GM21381 (cell line): ENCODE data around the gene RFTN2.
"Not testable (repeated sequence)": the region's sequence is repeated elsewhere in the genome, so short reads cannot be mapped to it uniquely, and the experiment has no call there.

Source experiments
- ATAC-seq: cut with Tn5 transposase; IDR thresholded peaks from one replicate; pipeline ENCODE4 v1.9.1; 2021; ENCODE audit warnings: mild to moderate bottlenecking, moderate library complexity; ENCODE audit not compliant: unreplicated experiment

RFTN2 gene

GRCh38 chr2:197604117-197604860, 71.1 kb downstream of the RFTN2 start:
- ATAC-seq, result no peak

GRCh38 chr2:197601726-197602125, 73.7 kb downstream of the RFTN2 start:
- no peak for ATAC-seq

GRCh38 chr2:197600306-197600705, 75.1 kb downstream of the RFTN2 start:
- peak; percentile 40 for ATAC-seq

- peak; percentile 53 for ATAC-seq
These were observed 76.0 kb downstream of the RFTN2 start for GRCh38 chr2:197599285-197599965.

- no peak for ATAC-seq
These were observed 76.9 kb downstream of the RFTN2 start for GRCh38 chr2:197598450-197598849.

- ATAC-seq, result no peak
These were observed 78.2 kb downstream of the RFTN2 start for GRCh38 chr2:197597166-197597565.

DNA sequence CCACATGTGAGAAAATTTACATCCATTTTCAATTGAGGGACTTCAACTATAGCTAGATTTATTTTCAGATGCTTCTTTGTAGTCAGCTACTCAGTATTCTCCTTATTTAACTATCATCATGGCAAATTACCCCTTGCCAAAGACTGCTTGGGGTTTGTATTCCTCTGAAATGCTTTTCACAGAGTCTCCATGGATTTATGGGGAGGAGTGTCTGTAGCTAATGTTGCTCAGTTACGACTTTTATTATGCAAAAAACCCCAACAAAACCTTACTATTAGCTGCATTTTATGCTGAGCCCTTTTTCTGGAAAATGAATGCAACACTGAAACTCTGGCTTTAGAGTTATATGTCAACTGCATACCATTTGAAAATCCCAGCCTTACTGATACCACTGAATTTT, 78.6 kb downstream of the RFTN2 start:
- no peak for ATAC-seq

- no peak for ATAC-seq
These were observed 83.9 kb downstream of the RFTN2 start for GRCh38 chr2:197591339-197592072.

DNA sequence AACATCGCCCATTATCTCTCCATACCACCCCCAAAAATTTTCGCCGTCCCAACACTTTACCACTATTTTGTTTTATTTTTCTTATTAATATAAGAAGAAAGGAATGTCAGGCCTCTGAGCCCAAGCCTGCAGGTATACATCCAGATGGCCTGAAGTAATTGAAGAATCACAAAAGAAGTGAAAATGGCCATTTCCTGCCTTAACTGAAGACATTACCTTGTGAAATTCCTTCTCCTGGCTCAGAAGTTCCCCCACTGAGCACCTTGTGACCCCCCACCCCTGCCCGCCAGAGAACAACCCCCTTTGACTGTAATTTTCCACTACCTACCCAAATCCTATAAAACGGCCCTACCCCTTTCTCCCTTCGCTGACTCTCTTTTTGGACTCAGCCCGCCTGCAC, 88.1 kb downstream of the RFTN2 start:
- ATAC-seq, result not testable (repeated sequence)

GRCh38 chr2:197580166-197580565, 95.2 kb downstream of the RFTN2 start:
- ATAC-seq, result not testable (repeated sequence)

- not testable (repeated sequence) for ATAC-seq
These were observed 97.1 kb downstream of the RFTN2 start for GRCh38 chr2:197578294-197578693.

DNA sequence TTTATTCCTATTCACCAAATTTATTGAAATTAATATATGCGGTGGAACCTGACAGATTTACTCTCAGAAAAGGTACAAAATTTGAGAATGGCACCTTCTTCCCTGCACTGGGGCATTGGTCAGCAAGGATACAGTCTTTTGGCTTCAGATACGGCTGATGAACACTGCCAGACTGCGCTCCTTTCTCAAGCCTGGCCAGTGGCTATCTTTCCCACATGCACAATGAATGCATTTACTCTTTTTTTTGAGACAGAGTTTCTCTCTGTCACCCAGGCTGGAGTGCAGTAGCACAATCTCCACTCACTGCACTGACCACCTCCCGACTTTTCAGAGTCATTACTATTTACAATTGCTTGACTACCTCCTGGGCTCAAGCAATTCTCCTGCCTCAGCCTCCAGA, 97.9 kb downstream of the RFTN2 start:
- ATAC-seq, result no peak

GRCh38 chr2:197576631-197577030, 98.8 kb downstream of the RFTN2 start:
- no peak for ATAC-seq

DNA sequence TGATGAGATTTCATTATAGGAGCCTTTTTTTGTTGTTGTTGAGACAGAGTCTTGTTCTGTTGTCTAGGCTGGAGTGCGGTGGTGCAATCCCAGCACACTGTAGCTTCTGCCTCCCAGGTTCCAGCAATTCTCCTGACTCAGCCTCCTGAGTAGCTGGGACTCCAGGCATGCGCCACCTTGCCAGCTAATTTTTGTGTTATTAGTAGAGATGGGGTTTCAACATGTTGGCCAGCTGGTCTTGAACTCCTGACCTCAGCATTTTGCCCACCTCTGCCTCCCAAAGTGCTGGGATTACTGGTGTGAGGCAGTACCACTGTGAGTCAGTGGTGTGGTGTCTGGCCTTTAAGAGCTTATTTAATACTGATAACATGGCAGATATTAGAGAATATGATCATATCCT, 99.4 kb downstream of the RFTN2 start:
- ATAC-seq, result no peak

DNA sequence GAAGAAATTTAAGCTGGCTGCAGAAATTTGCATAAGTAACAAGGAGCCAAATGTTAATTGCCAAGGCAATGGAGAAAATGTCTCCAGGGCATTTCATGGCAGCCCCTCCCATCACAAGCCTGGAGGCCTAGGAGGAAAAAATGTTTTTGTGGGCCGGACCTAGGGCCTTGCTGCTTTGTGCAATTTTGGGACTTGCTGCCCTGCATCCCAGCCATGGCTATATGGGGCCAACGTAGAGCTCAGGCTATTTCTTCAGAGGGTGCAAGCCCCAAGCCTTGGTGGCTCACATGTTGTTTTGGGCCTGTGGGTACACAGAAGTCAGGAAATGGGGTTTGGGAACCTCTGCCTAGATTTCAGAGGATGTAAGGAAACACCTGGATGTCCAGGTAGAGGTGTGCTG, 101.8 kb downstream of the RFTN2 start:
- ATAC-seq, result no peak

GRCh38 chr2:197571627-197572271, 103.6 kb downstream of the RFTN2 start:
- ATAC-seq, result no peak

DNA sequence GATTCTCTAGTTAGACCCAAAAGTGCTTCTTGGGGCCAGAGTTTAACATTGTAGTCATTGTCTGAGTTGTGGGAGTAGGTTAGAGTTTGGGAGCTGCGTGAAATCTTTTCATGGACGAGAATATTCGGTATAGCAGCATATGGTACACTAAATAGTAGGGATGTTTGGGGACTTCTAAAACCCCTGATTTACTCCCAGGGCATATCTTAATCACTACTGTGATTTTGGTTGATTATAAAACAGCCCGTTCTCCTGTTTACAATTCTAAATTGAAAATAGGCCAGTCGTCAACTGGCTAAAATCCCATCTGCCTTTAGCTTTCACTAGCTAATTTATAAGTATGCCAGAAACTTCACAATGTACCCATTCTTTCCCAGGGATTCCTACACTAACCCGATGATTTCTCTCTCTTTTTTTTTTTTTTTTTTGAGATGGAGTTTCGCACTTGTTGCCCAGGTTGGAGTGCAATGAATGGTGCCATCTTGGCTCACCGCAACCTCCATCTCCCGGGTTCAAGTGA, 115.2 kb downstream of the RFTN2 start:
- no peak for ATAC-seq

- no peak for ATAC-seq
These were observed 115.7 kb downstream of the RFTN2 start for GRCh38 chr2:197559681-197560080.

DNA sequence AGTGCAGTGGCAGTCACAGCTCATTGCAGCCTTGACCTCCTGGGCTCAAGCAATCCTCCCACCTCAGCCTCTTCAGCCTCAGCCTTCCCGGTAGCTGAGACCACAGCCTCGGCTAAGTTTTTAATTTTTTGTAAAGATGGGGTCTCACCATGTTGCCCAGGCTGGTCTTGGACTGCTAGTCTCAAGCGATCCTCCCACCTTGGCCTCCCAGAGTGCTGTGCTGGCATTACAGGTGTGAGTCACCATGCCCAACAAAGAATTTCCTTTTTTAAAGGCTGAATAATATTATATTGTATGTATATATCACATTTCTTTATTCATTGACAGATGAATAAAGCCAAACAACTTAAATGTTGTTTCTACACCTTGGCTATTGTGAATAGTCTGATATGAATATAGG, 117.0 kb downstream of the RFTN2 start:
- no peak for ATAC-seq

GRCh38 chr2:197556456-197556855, 118.9 kb downstream of the RFTN2 start:
- no peak for ATAC-seq

- no peak for ATAC-seq
These were observed 119.9 kb downstream of the RFTN2 start for GRCh38 chr2:197555467-197555866.
